COLO829 (cell line): ENCODE measurements around the gene STRIP1.

Experiments used
- DNase-seq: peaks from one replicate; pipeline ENCODE4 v3.0.0; 2012; ENCODE audit warnings: low spot score

STRIP1 gene

DNA sequence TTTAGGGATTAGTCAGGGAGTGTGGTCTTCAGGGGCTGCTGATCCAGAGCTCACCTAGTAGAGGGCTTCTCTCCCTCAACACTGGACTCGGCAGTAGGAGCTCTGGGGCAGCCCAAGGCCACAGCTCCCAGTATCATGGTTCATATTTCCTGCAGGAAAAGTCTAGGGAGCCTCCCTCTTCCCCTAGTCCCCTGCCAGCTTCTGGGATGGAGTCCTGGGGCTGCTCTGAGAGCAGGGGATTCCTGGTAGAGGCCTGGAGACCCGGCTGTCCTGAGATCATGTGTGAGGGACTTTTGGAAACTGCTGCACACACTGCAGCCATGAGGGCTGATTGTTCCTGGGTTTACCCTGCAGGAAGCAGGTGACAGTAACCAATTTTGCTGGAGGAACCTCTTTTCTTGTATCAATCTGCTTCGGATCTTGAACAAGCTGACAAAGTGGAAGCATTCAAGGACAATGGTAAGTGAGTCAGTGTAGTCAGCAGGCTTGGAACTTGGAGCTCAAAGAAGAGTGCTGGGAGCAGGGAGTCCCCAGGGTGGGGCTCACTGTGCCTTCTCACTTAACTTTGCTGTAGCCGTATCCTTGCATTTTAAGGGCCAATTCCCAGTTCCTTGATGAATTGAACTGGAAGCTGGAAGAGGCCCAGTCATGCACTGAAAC, 16.3 kb downstream of the STRIP1 start:
- no peak for DNase-seq

DNA sequence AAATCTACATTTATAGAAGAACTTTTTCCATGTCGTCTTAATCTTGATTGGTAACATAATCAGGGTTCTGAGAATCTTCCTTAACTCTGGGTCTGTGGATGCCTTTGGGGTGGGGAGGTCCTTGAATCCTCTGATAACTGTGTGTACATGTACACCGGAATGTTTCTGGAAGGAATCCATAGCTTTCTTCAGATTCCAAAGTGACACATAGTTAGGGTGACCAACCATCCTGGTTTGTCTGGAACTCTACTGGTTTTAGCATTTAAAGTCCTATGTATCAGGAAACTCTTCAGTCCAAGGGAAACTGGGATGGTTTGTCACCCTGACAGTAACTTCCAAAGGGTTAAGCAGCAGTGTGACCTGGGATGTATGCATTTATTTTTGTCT, 16.8 kb downstream of the STRIP1 start:
- no peak for DNase-seq

DNA sequence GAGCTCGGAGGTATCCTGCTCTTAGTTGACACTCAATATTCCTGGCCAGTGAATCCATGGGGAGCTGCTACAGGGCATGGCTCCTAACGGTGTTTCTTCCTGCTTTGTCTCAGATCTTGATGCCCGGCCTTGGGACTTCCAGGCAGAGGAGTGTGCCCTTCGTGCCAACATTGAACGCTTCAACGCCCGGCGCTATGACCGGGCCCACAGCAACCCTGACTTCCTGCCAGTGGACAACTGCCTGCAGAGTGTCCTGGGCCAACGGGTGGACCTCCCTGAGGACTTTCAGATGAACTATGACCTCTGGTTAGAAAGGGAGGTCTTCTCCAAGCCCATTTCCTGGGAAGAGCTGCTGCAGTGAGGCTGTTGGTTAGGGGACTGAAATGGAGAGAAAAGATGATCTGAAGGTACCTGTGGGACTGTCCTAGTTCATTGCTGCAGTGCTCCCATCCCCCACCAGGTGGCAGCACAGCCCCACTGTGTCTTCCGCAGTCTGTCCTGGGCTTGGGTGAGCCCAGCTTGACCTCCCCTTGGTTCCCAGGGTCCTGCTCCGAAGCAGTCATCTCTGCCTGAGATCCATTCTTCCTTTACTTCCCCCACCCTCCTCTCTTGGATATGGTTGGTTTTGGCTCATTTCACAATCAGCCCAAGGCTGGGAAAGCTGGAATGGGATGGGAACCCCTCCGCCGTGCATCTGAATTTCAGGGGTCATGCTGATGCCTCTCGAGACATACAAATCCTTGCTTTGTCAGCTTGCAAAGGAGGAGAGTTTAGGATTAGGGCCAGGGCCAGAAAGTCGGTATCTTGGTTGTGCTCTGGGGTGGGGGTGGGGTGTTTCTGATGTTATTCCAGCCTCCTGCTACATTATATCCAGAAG, 19.4 kb downstream of the STRIP1 start:
- DNase-seq, result peak; percentile 28

DNA sequence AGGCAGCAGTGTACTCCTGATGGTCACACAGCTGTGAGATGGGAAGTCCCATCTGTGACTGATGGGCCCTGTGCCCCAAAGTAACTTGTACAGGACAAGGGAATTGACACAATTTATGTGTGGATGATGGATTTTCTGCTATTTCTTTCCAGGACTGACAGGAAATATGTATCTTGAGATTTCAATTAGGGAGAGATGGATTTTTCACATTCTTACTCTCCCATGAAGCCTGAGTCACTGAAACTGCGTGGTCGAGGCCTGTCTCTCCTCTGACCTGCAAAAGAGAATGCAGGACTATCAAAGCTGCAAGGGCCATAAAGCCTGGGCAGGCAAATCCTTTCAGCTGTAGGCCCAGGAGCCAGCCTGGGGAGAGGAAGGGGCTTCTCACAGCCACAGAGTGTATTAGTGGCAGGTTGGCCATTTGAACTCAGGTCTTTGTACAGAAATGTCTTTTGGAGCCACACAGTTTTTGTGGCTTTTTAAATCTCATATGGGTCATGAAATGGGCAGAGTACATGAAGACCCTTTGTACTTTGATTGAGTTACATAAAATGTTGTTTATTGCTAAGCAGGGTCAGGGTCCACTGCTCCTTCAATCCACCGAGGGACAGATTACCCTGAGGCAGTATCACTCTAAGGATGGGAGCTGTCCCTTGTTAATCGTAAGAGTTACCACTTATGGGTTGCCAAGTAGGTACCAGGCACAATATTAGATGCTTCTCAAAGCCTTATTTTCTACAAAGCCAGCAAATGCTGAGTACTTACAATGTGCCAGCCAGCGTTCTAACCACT, 21.3 kb downstream of the STRIP1 start:
- no peak for DNase-seq

DNA sequence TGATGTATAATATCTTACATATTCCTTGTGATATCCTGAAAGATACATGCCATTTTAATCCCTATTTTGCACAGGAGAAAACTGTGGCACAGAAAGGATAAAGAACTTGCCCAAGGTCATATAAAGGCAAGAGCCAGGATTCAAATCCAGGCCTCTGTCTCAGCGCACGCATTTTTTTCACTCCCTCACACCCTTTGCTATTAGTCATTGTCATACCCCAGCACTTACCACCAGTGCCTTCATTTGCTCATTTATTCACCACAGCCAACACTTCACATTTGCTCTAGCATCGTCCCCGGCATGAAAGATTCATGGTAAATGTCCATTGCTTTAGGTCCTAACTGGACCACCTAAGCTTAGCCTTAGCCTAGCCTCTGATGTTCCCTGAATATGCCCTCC, 21.9 kb downstream of the STRIP1 start:
- DNase-seq, result no peak

DNA sequence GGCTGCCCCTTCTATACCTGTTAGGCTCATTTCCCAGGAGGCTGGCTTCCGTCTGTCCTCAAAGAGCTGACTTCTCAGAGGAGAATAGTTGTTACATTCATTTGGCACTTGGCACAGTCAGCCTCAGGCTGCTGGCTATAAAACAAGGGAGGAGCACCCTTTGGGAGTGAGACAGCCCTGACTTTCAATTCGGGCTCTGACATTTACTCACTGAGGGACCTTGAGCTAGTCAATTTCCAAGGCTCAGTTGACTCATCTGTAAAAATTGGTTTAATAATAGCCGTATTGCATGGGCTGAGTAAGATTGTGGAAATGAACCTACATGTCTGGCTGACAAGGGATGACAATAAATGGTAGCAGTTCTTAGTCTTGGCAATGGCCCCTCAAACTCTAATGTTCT, 22.4 kb downstream of the STRIP1 start:
- DNase-seq, result peak; percentile 30

- no peak for DNase-seq
These were observed 23.6 kb downstream of the STRIP1 start for GRCh38 chr1:110057963-110058518.

DNA sequence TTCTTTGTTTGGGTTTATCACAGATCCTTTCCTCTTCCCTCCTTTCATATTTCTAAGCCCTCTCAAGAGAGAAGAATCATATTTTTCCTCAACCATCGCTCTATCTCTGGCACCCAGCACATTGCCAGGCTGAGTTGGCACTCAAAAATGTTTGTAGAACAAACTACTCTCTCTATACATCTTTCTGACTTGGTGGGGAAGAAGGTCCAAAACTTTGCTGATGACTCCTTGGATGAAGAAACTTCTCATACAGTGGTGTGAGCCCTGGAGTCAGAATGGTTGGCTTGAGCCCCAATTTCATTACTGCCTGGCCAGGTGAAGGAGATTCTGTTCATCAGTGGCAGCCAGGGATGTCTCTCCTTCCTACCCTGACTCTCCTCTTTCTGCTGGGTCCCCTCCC, 24.2 kb downstream of the STRIP1 start:
- DNase-seq, result no peak

DNA sequence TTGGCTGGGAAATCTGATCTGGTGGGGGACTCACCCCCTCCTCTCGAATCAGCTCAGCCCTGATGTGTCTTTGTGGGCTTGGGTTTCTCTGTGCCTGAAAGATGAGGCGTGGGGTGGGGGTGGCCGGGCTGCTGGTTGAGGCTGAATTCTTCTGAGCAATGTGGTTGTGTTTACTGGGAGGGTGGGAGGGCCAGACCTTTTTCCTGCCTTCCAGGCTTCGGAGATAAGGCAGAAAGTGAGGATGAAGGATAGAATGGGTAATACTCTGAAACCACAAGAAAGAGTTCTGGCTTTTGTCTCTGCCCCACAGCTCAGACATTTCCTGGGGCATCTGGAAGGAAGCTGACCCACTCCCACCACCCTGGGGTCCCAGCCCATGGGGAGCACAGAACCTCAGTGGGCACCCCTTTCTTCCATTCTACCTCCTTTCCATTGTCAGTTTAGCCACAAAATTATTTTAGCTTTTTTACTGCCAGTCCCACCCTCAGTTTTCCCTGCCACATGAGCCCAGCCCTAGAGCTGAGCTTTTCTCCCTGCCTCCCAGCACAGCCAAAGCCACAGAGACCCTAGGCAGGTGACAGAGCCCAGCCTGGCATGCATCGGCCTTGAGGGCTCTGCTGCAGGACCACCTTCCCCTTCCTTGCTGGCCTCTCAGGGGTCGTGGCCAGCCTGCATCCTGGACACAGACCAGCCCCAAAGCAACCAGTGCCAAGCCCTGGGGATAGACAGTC, 24.9 kb downstream of the STRIP1 start:
- DNase-seq, result no peak

GRCh38 chr1:110060034-110060661, 25.7 kb downstream of the STRIP1 start:
- DNase-seq, result peak; percentile 29

- no peak for DNase-seq
These were observed 26.2 kb downstream of the STRIP1 start for GRCh38 chr1:110060662-110061060.

- no peak for DNase-seq
These were observed 26.9 kb downstream of the STRIP1 start for GRCh38 chr1:110061341-110061740.

- no peak for DNase-seq
These were observed 28.2 kb downstream of the STRIP1 start for GRCh38 chr1:110062612-110063011.

DNA sequence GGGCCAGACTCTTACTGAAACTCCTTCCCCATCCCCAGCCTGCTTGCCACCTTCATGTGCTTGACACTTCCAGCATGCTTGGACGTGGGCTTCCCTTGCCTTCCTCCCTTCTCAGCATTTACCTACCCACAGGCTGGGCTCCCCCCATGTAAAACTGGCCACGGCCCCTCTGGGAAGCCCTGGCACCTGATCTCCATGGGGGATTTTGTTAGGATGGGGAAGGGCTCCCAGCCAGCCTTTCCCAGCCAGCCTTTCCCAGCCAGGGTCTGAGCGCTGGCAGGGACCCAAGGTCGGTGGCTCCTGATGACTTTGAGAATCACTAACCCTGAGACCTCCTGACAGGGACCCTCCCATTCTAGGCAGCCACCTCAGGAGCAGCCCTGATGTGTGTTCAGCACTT, 29.4 kb downstream of the STRIP1 start:
- DNase-seq, result no peak

DNA sequence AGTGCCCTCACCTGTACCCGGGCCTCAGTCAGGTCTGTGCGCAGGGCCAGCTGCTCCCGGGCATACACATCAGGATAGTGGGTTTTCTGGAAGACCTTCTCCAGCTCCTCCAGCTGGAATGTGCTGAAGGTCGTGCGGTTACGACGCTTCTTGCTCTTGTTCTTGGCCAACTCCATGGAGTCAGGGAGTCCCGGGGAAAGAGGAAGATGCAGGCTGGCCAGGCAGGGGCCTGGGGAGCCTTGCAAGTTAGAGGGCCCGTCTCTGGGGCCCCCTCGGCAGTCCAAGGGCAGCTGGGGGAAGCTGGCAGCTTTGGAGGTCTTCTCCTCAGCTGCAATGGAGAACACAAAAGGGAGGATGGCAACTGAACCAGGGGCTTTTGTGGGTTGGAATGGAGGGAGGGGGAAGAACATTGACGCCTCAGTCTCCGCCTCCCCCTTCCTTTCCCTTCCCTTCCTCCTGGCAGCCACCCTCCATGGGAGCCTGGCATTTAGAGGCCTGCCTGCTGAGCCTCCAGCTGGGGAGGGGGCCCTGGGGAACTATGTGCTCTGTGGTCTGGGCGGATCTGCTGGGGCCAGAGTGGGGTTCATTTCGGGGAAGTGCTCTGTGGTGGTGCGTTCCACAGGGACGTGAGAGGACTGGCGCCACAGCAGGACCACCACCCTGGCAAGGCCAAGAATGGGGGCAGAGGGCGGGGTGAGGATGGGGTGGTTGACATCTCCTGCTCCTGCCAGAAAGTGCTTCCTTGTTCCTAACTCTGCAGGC, 30.3 kb downstream of the STRIP1 start:
- no peak for DNase-seq

GRCh38 chr1:110065841-110066240, 31.4 kb downstream of the STRIP1 start:
- no peak for DNase-seq

GRCh38 chr1:110067479-110067892, 33.1 kb downstream of the STRIP1 start:
- DNase-seq, result no peak

- no peak for DNase-seq
These were observed 33.6 kb downstream of the STRIP1 start for GRCh38 chr1:110067893-110068645.

DNA sequence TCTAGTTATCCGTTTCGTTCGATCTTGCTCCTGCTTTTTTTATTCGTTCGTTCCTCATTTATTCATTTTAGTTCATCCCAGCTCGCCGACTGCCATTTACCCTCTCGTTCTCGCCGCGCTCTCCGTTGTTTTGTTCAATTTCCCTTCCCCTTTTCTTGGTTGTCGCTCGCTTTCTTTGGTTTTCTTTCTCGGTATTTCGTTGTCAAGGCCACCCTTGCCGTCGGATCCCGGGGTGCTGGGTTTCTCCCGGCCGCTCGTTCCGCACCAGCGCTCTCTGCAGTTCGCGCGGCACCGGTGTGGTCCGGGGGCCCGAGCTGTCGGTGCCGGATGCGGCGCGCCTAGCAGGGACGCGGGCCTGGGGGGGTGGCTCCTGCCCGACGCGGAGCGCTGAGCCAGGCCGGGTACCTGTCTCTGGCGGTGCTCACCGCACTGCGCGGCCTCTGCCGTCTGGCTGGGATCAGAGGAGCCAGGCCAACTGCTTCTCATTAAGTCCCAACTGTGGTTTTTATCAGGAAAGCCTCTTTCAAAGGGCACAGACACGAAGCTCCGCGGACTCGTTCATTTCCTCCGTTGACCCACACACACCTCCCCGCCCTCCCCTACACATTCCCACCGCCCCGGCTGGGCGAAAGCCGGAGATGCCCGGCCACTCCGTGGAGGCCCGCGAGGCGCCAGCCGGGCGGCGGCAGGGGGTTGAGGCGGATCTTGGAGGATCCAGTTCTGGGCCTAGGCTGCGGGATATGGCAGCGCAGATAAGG, 34.4 kb downstream of the STRIP1 start:
- DNase-seq, result no peak
